DND-41 (cell line): ENCODE measurements around the gene ST6GALNAC3.

Experiments used
- CTCF ChIP-seq: IDR thresholded peaks from 2 replicates; pipeline ENCODE4 v1.5.1; 2012; ENCODE audit warnings: borderline replicate concordance, low read length, moderate library complexity, mild to moderate bottlenecking; ENCODE audit not compliant: poor library complexity, severe bottlenecking; ENCODE audit errors: extremely low read depth
- EZH2 ChIP-seq: IDR thresholded peaks from 3 replicates; pipeline ENCODE4 v1.6.1; 2012; ENCODE audit warnings: borderline replicate concordance, low read depth, mild to moderate bottlenecking, moderate library complexity, low read length, inconsistent platforms; ENCODE audit not compliant: severe bottlenecking

DNA sequence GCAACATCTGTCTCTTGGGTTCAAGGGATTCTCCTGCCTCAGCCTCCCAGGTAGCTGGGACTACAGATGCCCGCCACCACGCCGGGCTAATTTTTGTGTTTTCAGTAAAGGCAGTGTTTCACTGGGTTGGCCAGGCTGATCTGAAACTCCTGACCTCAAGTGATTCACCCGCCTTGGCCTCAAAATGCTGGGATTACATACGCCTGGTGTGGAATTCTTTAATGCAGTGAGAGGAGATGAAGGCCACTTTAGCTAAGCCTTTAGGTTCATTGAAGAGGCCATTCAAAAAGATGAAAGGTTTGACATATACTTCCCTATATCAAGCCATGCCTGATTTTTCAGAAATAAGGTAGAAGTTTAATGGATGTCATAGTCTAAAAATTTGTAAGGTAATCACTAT, 162.7 kb downstream of the ST6GALNAC3 start:
- TF ChIP-seq EZH2 (no peak), CTCF (no peak)
